Neural cell (in vitro differentiated cells): ENCODE results near the gene MAJIN. TPM values are rescaled to one million over a fixed set of nuclear protein-coding genes. Genes with fewer than 3 reads are reported as not detected.

Experiments
- H2AFZ ChIP-seq: fragments of 200-600, 300-800 bp; sonication (generic), shearing (Covaris generic); 2 replicates; pipeline ENCODE4 v1.6.0; 2014; ENCODE audit warnings: low read depth, mild to moderate bottlenecking, antibody characterized with exemption, low read length, moderate library complexity
- H3F3A ChIP-seq: fragments of 200-600 bp; shearing (Covaris generic); 2 replicates; pipeline ENCODE4 v1.6.1; 2016; ENCODE audit warnings: mild to moderate bottlenecking, moderate library complexity, mixed read lengths, antibody characterized with exemption, low read length; ENCODE audit not compliant: insufficient read depth, poor library complexity, severe bottlenecking
- H3K27ac ChIP-seq: fragments of 200-600, 300-800 bp; sonication (generic), shearing (Covaris generic); 2 replicates; pipeline ENCODE4 v1.5.1; 2014; ENCODE audit warnings: mild to moderate bottlenecking, low read length, moderate library complexity
- H3K27me3 ChIP-seq: fragments of 300-800, 200-600 bp; sonication (generic), shearing (Covaris generic); 2 replicates; pipeline ENCODE4 v1.6.0; 2014; ENCODE audit warnings: mild to moderate bottlenecking, low read depth, low read length, moderate library complexity; ENCODE audit not compliant: insufficient read depth
- H3K36me3 ChIP-seq: fragments of 300-800, 200-600 bp; sonication (generic), shearing (Covaris generic); 2 replicates; pipeline ENCODE4 v1.5.1; 2014; ENCODE audit warnings: mild to moderate bottlenecking, antibody characterized with exemption, low read length, moderate library complexity; ENCODE audit not compliant: insufficient read depth
- H3K4me2 ChIP-seq: fragments of 300-800, 200-600 bp; sonication (generic), shearing (Covaris generic); 2 replicates; pipeline ENCODE4 v1.6.0; 2014; ENCODE audit warnings: mild to moderate bottlenecking, low read length
- H3K4me3 ChIP-seq: fragments of 300-800, 200-600 bp; sonication (generic), shearing (Covaris generic); 2 replicates; pipeline ENCODE4 v1.5.1; 2014; ENCODE audit warnings: mild to moderate bottlenecking, low read length, moderate library complexity
- H3K79me2 ChIP-seq: fragments of 200-600 bp; shearing (Covaris generic); replicated peaks from 2 replicates; pipeline ENCODE4 v1.6.0; 2014; ENCODE audit warnings: mild to moderate bottlenecking, low read length, moderate library complexity; ENCODE audit not compliant: insufficient read depth
- H3K9ac ChIP-seq: fragments of 300-800, 200-600 bp; sonication (generic), shearing (Covaris generic); 2 replicates; pipeline ENCODE4 v1.6.1; 2016; ENCODE audit warnings: mild to moderate bottlenecking, low read length, mixed read lengths
- H3K9me2 ChIP-seq: fragments of 200-600 bp; shearing (Covaris generic); 2 replicates; pipeline ENCODE4 v1.6.1; 2016; ENCODE audit warnings: mild to moderate bottlenecking, low read length, mixed read lengths; ENCODE audit not compliant: insufficient read depth
- H3K9me3 ChIP-seq: fragments of 200-600, 300-800 bp; sonication (generic), shearing (Covaris generic); 2 replicates; pipeline ENCODE4 v1.6.1; 2016; ENCODE audit warnings: mild to moderate bottlenecking, mixed run types, low read length, moderate library complexity, mixed read lengths
- H4K20me1 ChIP-seq: fragments of 200-600 bp; shearing (Covaris generic); 2 replicates; pipeline ENCODE4 v1.6.1; 2016; ENCODE audit warnings: mild to moderate bottlenecking, mixed run types; ENCODE audit not compliant: insufficient read depth
- EP300 ChIP-seq: fragments of 450-650 bp; conservative IDR thresholded peaks from 2 replicates; pipeline ENCODE4 v1.6.1; 2014; ENCODE audit warnings: antibody characterized with exemption, mild to moderate bottlenecking, moderate library complexity; ENCODE audit not compliant: poor library complexity, severe bottlenecking
- EZH2 ChIP-seq: fragments of 200-600, 300-800 bp; shearing (Covaris generic), sonication (generic); IDR thresholded peaks from 2 replicates; pipeline ENCODE4 v1.6.1; 2014; ENCODE audit warnings: antibody characterized with exemption, low read length, borderline replicate concordance, mild to moderate bottlenecking; ENCODE audit not compliant: insufficient read depth, poor library complexity, severe bottlenecking
- MXI1 ChIP-seq: fragments of 450-650 bp; conservative IDR thresholded peaks from 2 replicates; pipeline ENCODE4 v1.6.1; 2014; ENCODE audit warnings: antibody characterized with exemption, mild to moderate bottlenecking; ENCODE audit not compliant: poor library complexity, severe bottlenecking
- POLR2AphosphoS5 ChIP-seq: IDR thresholded peaks from 2 replicates; pipeline ENCODE4 v1.6.1; 2012
- RAD21 ChIP-seq: fragments of 450-650 bp; conservative IDR thresholded peaks from 2 replicates; pipeline ENCODE4 v1.6.1; 2014; ENCODE audit warnings: antibody characterized with exemption, mild to moderate bottlenecking, moderate library complexity
- SMC3 ChIP-seq: fragments of 450-650 bp; conservative IDR thresholded peaks from 2 replicates; pipeline ENCODE4 v1.6.1; 2014; ENCODE audit warnings: antibody characterized with exemption, mild to moderate bottlenecking, moderate library complexity; ENCODE audit not compliant: poor library complexity
- TAF1 ChIP-seq: IDR thresholded peaks from 2 replicates; pipeline ENCODE4 v1.6.1; 2012; ENCODE audit warnings: low read depth
- polyA plus RNA-seq: library from polyadenylated mRNA; depleted of rRNA; stranded (reverse); fragments of >200 nt; gene quantifications from 2 replicates; pipeline ENCODE4 v1.2.3, GENCODE V29; 2014
- TF ChIP-seq, protein P1 (sequence below): IDR thresholded peaks from 2 replicates; pipeline ENCODE4 v1.6.1; 2012; ENCODE audit warnings: borderline replicate concordance
- TF ChIP-seq, protein P2 (sequence below): fragments of 450-650 bp; IDR thresholded peaks from 2 replicates; pipeline ENCODE4 v1.5.1; 2014; ENCODE audit warnings: antibody characterized with exemption, mild to moderate bottlenecking, moderate library complexity; ENCODE audit not compliant: poor library complexity, severe bottlenecking

MAJIN gene
- polyA plus RNA-seq, 1 donor from 2014 or later = not detected

GRCh38 chr11:64935359-64936081 is 36.4 kb downstream of the MAJIN start, which contains the start of gene GPHA2:
TSS of gene GPHA2 (minus strand) at chr11:64935893. CDS start at chr11:64935460, 433 bp downstream.
- Histone ChIP-seq H2AFZ (no peak within 1 kb of the TSS), H3K4me2 (no peak within 1 kb of the TSS), H3K9ac (no peak within 1 kb of the TSS), H3K9me2 (no peaks in the 10 kb centered on the region), H3K27ac (no peak within 1 kb of the TSS), H3K36me3 (peaks cover under 1% of the 10 kb centered on the region), H3K9me3 (no peaks in the 10 kb centered on the region), H3F3A (no peaks in the 10 kb centered on the region), H3K79me2 (no peaks in the 10 kb centered on the region), H4K20me1 (no peaks in the 10 kb centered on the region), H3K4me3 (no peak within 1 kb of the TSS), H3K27me3 (no peaks in the 10 kb centered on the region)
- TF ChIP-seq POLR2AphosphoS5 = no peak

DNA sequence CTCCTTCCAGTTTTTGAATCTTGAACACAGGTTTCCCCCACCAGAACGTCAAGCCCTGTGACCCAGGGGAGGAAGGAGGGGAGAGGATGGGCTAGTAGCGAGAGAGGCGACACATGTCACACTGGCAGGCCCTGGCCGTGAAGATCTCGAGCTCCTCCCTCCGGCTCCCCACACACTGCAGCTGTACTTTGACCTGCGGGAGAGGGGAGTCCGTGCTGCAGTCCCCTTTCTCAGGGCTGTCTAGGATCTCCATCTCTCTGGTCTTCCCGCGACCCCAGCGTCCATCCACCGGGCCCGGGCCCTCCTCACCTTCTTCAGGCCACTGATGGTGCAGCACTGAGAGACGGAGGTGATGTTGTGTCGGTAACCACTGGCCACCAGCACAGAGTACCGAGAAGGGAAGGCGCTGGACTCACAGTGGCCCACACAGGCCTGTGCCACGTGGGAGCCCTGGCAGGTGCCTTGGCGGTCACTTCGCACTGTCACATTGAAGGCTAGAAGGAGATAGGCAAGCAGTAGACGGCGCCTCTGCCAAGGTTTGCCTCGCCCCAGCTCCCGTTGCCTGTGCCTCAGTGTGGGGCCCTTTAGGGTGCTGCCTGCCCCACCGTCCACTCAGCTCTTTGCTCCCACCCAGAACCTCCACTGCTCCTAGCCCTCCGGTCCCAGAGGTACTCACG is 37.1 kb downstream of the MAJIN start:
- Histone ChIP-seq H3K4me3 (no peak overlapping the region), H3K9me3 (no peaks in the 10 kb centered on the region), H3K27ac (no peak overlapping the region), H3K9me2 (no peaks in the 10 kb centered on the region), H3F3A (no peaks in the 10 kb centered on the region), H3K36me3 (peaks cover 3% of the 10 kb centered on the region), H3K9ac (no peak overlapping the region), H3K79me2 (no peaks in the 10 kb centered on the region), H3K4me2 (no peak overlapping the region), H2AFZ (no peak overlapping the region), H4K20me1 (no peaks in the 10 kb centered on the region), H3K27me3 (no peaks in the 10 kb centered on the region)
- TF ChIP-seq MXI1 (no peak), EZH2 (no peak), SMC3 (no peak), TAF1 (no peak), RAD21 (no peak), EP300 (no peak), POLR2AphosphoS5 (no peak)
- TF ChIP-seq, protein P1, sequence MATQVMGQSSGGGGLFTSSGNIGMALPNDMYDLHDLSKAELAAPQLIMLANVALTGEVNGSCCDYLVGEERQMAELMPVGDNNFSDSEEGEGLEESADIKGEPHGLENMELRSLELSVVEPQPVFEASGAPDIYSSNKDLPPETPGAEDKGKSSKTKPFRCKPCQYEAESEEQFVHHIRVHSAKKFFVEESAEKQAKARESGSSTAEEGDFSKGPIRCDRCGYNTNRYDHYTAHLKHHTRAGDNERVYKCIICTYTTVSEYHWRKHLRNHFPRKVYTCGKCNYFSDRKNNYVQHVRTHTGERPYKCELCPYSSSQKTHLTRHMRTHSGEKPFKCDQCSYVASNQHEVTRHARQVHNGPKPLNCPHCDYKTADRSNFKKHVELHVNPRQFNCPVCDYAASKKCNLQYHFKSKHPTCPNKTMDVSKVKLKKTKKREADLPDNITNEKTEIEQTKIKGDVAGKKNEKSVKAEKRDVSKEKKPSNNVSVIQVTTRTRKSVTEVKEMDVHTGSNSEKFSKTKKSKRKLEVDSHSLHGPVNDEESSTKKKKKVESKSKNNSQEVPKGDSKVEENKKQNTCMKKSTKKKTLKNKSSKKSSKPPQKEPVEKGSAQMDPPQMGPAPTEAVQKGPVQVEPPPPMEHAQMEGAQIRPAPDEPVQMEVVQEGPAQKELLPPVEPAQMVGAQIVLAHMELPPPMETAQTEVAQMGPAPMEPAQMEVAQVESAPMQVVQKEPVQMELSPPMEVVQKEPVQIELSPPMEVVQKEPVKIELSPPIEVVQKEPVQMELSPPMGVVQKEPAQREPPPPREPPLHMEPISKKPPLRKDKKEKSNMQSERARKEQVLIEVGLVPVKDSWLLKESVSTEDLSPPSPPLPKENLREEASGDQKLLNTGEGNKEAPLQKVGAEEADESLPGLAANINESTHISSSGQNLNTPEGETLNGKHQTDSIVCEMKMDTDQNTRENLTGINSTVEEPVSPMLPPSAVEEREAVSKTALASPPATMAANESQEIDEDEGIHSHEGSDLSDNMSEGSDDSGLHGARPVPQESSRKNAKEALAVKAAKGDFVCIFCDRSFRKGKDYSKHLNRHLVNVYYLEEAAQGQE = no peak
- TF ChIP-seq, protein P2, sequence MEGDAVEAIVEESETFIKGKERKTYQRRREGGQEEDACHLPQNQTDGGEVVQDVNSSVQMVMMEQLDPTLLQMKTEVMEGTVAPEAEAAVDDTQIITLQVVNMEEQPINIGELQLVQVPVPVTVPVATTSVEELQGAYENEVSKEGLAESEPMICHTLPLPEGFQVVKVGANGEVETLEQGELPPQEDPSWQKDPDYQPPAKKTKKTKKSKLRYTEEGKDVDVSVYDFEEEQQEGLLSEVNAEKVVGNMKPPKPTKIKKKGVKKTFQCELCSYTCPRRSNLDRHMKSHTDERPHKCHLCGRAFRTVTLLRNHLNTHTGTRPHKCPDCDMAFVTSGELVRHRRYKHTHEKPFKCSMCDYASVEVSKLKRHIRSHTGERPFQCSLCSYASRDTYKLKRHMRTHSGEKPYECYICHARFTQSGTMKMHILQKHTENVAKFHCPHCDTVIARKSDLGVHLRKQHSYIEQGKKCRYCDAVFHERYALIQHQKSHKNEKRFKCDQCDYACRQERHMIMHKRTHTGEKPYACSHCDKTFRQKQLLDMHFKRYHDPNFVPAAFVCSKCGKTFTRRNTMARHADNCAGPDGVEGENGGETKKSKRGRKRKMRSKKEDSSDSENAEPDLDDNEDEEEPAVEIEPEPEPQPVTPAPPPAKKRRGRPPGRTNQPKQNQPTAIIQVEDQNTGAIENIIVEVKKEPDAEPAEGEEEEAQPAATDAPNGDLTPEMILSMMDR = no peak
